ENCODE results near the gene DLG4.

DNA sequence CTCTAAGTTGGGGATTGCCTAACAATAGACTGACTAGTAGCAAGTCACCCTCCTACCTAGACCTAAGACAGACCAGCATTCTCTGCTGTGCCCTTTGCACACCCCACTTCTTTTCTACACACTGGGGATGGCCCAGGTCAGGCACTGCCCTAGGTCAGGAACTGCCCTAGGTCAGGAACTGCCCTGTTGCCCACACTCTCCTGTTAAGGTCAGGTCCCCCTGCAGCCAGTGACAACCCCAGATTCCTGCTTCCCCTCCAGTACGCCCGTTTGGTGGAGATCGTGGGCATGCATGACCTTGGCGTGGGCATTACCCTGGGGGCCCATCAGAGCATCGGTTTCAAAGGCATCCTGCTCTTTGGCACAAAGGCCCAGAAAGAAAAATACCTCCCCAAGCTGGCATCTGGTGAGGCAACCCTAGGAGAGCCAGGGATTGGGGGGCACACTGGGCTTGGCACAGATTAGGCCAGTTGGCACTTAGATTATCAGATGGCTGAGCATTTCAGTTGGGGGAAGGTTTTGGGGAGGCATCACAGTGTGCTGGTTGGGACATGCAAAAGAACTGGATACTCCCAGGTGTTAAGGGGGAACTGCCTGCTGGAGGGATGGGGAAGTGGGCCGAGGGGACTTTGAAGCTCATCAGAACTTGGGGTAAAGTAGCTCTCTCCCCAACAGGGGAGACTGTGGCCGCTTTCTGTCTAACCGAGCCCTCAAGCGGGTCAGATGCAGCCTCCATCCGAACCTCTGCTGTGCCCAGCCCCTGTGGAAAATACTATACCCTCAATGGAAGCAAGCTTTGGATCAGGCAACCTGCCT is 1.8 kb upstream of the DLG4 start:
- TF ChIP-seq CTCF (IDR thresholded peaks at IDR 0.05; ENCODE audit: insufficient read depth, low read depth, low read length) (no peak), EZH2 (IDR thresholded peaks at IDR 0.05; ENCODE audit: insufficient read depth, low read length) (no peak)
